Measurements from ENCODE around the gene ZNF398.
"Not testable (repeated sequence)": the region's sequence is repeated elsewhere in the genome, so short reads cannot be mapped to it uniquely, and the experiment has no call there.

ZNF398 gene

GRCh38 chr7:149220534-149220933 lies 73.3 kb downstream of the ZNF398 start:
- peak; percentile 30 for DNase-seq (ENCODE audit: extremely low read depth, low read depth)
- TF ChIP-seq, protein P1, sequence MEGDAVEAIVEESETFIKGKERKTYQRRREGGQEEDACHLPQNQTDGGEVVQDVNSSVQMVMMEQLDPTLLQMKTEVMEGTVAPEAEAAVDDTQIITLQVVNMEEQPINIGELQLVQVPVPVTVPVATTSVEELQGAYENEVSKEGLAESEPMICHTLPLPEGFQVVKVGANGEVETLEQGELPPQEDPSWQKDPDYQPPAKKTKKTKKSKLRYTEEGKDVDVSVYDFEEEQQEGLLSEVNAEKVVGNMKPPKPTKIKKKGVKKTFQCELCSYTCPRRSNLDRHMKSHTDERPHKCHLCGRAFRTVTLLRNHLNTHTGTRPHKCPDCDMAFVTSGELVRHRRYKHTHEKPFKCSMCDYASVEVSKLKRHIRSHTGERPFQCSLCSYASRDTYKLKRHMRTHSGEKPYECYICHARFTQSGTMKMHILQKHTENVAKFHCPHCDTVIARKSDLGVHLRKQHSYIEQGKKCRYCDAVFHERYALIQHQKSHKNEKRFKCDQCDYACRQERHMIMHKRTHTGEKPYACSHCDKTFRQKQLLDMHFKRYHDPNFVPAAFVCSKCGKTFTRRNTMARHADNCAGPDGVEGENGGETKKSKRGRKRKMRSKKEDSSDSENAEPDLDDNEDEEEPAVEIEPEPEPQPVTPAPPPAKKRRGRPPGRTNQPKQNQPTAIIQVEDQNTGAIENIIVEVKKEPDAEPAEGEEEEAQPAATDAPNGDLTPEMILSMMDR (IDR thresholded peaks at IDR 0.05; ENCODE audit: low read depth, low read length), result no peak

GRCh38 chr7:149223176-149223575 lies 75.9 kb downstream of the ZNF398 start:
- TF ChIP-seq, protein P1 (IDR thresholded peaks at IDR 0.05; ENCODE audit: low read depth, low read length), result no peak
- DNase-seq (ENCODE audit: extremely low read depth, low read depth), result no peak

DNA sequence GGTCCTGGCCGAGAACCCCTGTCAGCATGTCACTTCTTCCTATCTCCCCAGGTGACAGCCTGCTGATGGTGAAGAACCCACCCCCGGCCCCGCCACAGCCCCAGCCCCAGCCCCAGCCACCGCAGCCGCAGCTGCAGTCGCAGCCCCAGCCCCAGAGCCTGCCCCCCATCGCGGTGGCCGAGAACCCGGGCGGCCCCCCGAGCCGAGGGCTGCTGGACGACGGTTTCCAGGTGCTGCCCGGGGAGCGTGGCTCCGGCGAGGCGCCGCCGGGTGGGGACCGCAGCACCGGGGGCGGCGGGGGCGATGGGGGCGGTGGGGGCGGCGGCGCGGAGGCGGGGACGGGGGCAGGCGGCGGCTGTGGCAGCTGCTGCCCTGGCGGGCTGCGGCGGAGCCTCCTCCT lies 76.5 kb downstream of the ZNF398 start:
- TF ChIP-seq, protein P1 (IDR thresholded peaks at IDR 0.05; ENCODE audit: low read depth, low read length), result no peak
- DNase-seq (ENCODE audit: extremely low read depth, low read depth), result no peak

GRCh38 chr7:149224352-149224751 lies 77.1 kb downstream of the ZNF398 start:
- TF ChIP-seq, protein P1 (IDR thresholded peaks at IDR 0.05; ENCODE audit: low read depth, low read length), result no peak
- no peak for DNase-seq (ENCODE audit: extremely low read depth, low read depth)

GRCh38 chr7:149225106-149225505 lies 77.9 kb downstream of the ZNF398 start:
- TF ChIP-seq, protein P1 (IDR thresholded peaks at IDR 0.05; ENCODE audit: low read depth, low read length), result no peak
- no peak for DNase-seq (ENCODE audit: extremely low read depth, low read depth)

DNA sequence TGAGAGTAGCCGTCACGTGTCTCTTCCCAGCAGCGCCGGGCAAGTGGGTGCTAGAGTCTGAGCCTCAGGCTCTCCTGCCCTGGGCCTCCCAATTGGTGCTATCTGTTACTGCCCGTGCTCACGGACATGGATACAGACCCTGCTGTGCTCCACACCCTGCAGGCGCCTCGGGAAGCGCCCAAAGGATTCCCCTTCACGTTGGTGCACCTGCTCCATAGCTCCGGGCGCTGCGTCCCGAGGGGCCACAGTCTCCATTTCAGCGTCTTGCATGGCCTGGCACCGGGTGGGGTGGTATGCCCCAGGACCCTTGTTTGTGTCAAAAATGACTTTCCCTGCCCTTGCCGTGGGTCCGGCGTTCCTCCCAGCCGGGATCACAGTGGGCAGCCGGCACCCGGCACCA lies 78.4 kb downstream of the ZNF398 start:
- TF ChIP-seq, protein P1 (IDR thresholded peaks at IDR 0.05; ENCODE audit: low read depth, low read length), result no peak

DNA sequence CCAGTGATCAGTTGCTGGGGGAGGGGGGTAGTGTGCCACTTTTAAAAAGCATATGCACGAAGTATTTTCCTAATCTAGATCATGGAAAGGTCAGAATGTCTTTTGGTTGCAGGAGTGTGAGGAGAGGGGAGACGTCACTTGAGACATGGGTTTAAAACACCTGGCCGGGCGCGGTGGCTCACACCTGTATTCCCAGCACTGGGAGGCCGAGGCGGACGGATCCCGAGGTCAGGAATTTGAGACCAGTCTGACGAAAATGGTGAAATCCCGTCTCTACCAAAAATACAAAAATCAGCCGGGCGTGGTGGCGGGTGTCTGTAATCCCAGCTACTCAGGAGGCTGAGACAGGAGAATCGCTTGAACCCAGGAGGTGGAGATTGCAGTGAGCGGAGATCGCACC lies 79.1 kb downstream of the ZNF398 start:
- not testable (repeated sequence) for DNase-seq (ENCODE audit: extremely low read depth, low read depth)

More for the DNA sequence above, 78.4 kb downstream of the ZNF398 start:
- no peak for DNase-seq (ENCODE audit: extremely low read depth, low read depth)

DNA sequence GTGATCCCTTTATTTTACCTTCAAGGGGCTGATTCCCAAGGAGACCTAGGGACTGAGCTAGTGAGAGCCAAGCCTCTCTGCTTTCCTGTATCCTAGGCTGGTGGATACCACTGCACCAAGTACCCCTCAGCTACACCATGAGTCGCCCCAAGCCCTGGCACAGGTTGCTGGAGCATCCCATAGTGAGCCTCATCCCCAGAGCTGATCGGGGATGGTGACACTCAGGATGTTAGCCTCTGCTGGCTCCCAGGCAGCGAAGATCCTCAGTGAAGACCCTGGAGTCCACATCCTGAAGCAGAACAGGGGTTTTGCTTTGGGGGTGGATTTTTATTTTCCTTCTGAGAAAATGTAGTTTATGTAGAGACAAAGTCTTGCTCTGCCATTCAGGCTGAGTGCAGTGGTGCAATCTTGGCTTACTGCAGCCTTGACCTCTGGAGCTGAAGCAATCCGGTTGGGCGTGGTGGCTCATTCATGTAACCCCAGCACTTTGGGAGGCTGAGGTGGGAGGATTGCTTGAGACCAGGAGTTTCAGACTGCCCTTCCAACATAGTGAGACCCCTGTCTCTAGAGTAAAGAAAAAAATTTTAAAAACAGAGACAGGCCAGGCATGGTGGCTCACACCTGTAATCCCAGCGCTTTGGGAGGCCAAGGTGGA lies 79.7 kb downstream of the ZNF398 start:
- TF ChIP-seq, protein P1 (IDR thresholded peaks at IDR 0.05; ENCODE audit: low read depth, low read length), result no peak
- DNase-seq (ENCODE audit: extremely low read depth, low read depth), result no peak

Data from AG09319 (cell line).